NCI-H446 (cell line): ENCODE measurements around the gene FAM216B.
"Not testable (repeated sequence)": the region's sequence is repeated elsewhere in the genome, so short reads cannot be mapped to it uniquely, and the experiment has no call there.

ENCODE experiments used
- DNase-seq, 2 experiments: peaks; one replicate each; lab custom pipeline; 2025; lab: John Stamatoyannopoulos, UW

FAM216B gene

DNA sequence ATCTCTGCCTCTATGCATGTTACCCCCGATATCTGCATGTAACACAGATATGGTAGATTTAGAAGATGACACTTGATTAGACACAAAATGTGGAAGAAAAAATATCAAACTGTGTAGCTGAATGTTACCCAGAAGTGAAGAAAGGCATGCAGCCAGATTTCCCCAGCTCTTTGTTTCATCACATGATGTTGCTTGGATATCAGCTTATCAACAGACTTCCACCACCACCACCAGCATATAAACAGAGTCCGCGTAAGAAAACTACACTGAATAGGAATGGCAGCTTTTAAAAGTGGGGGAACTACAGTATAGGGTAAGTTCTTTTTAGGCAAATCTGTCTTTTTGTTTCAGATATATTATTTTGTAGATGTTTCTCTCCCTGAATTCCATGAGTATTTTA lies at the start of gene FAM216B:
TSS of gene FAM216B (plus strand) at position 233 of the 400 bp plus-strand sequence. CDS start 2,484 bp downstream, outside the sequence.
- no peak for DNase-seq

DNA sequence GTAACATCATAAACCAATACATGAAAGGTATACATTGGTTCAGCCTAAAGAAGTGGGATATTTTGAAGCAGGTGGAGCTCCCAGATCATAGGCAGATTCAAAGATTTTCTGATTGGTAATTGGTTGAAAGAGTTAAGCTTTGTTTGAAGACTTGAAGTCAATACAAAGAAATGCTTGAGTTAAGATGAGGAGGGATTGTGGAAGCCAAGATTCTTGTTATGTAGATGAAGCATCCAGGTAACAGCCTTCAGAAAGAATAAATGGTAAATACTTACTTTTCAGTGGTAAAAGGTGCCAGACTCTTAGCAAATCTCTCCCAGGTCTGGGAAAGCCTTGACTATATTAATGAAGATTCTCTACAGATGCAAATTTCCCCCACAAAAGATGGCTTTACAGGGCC lies 49.3 kb upstream of the FAM216B start:
- no peak for DNase-seq

DNA sequence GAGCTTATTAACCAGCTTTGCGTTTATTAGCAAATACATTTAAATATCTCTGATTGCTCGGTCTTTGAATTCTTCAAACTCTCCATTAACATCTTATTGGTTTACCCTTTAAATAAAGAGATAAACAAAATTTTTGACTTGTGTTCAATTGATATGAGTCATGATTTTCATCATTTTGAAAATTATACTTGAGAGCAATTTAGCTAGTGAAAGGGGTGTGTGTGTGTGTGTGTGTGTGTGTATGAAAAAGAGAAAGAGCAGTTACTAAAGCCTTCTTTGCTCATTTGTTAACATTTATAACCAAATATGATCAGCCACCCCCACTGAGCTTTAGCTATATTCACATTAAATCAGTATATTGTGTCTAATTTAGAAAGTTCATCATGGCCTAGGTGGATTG lies 48.3 kb upstream of the FAM216B start:
- no peak for DNase-seq

GRCh38 chr13:42735010-42735409 lies 46.4 kb upstream of the FAM216B start:
- no peak for DNase-seq

DNA sequence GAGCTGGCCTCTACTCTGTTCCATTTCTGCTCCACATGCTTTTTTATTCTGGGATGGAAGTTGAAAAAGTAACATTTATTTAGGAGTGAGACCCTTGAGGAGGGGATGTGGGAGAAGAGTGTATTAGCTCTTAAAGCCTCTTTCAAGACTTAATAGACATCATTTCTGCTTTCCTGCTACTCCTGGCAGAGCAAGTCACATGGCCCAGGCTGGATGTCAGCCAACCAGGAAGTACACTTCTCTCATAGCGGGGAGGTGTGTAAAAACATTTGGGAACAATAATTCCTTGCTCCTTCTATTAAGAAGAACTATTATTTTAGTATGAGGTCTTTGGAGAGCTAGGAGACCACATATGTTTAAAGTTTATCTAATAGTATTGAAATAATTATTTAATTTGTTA lies 40.6 kb upstream of the FAM216B start:
- peak; percentile 16 to 45 for DNase-seq

DNA sequence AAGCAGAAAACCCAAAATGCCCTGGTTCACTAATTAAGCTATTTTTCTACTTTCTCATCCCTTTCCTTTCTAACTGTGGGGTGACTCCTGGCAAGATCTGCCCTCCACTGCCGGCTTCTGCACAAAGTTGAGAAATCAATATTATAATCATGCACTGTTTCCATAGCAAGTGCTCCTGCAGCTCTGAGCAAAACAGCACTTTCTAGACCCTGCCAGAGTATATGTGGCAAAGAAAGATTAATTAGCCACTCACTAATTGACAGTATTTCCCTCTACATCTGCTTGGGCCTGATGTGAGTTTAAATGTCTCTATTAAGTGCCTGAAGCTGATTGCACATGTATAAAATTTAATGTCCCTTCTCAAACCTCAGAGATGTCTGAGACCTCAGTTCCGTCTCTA lies 39.5 kb upstream of the FAM216B start:
- no peak for DNase-seq

GRCh38 chr13:42745655-42746054 lies 35.7 kb upstream of the FAM216B start:
- DNase-seq: no peak

GRCh38 chr13:42746866-42747265 lies 34.5 kb upstream of the FAM216B start:
- DNase-seq: no peak

- no peak for DNase-seq
Measured at GRCh38 chr13:42747399-42747873, 33.9 kb upstream of the FAM216B start.

- DNase-seq: peak in 1 of 2 experiments; percentile 48
Measured at GRCh38 chr13:42750794-42751193, 30.6 kb upstream of the FAM216B start.

GRCh38 chr13:42751693-42752092 lies 29.7 kb upstream of the FAM216B start:
- DNase-seq: no peak

DNA sequence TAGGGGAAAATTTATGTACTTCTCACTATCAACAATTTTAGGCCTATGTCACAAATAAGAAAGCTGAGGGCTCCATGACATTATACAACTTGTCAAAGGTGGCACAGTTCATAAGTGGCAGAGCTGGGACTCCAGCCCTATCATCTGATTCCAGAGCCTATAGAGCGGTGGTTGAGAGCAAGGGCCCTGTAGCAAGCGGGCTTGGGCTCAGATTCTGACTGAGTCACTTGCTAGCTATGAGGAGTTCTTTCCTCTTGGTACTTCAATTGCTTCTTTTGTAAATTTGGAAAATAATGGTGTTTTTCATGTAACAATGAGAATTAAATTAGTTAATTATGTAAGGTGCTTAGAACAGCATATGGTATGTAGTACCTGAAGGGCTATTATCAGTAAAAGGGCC lies 28.7 kb upstream of the FAM216B start:
- DNase-seq: no peak

DNA sequence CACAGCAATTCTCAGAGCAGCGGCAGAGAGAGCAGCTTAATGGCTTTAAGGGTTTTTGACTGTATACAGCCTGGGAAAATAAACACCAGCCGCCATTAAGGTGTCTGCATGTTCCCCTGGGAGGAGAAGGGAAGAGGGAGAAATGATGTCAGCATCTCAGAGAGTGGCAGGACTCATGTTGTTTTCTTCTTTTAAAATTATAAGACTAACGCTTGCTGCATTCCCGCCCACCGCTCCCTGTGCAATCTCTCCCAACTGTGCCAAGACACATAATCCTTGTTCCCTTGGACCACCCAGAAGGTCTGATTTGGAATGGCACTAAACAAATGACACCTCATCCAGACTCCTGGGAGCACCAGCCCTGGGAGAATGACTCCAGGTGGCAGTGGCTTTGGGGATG lies 27.7 kb upstream of the FAM216B start:
- DNase-seq: no peak

GRCh38 chr13:42754801-42755510 lies 26.4 kb upstream of the FAM216B start:
- DNase-seq: no peak

DNA sequence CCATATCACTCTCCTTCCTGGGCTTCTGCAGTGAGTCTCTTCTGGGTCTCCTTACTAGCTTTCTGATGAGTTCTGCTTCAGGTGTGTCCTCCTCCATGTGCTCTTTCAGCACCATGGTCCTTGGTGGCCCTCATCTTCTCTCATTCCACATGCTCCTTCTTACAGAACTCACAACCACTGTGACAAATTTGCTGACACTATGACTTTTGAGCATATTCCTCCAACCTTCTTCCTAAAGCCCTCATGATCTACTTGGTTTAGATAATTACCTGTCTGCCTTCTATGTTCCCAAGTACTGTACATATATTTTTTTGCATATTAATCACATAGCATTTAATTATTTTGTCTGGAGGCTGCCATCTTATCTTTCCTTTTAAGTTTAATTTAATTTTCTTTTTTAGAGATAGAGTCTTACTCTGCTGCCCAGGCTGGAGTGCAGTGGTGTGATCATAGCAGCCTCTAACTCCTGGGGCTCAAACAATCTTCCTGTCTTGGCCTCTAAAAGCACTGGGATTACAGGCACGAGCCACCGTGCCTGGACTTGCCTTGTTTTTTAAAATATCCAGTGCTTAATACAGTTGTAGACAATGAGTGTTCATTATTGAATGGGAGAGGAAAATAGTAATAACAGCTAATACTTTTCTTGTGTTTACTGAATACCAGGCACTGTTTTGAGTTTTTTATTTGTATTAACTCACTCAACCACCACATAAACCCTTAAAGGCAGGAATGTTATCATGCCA lies 23.5 kb upstream of the FAM216B start:
- no peak for DNase-seq

DNA sequence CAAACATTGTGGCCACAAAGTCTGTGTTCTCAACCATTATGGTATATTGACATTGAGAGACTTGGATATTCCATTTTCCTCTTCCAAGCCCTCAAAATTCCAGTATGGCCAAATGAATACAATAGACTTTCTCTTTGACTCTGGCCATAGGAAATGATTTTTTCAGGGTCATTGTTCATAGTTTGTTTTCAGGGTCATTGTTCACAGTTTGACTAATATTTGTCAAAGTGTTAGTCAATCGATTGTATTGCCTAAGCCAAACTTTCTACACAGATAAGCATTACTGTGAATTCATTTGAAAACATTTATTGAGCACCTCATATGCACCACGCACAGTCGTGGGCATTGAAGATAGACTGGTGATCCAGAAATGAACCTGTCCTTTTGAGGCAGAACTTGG lies 22.9 kb upstream of the FAM216B start:
- DNase-seq: no peak

DNA sequence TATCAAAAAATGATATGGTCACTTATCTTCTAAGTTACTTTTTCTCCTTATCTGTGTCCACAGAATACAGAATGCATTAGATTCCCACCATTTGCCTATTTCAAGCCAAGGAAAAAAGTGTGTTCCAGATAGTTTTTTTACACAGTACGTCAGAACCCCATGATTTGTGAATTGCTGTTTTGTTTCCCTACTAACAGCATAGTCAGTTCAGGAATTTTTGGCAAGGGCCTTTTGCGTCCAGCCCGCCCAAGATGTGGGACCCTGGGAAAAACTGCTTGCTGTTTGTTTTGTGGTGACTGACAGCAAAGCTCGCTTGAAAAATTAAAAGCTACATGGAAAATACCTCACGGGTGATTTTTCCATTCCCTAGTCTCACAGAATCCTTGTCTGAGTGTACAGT lies 20.4 kb upstream of the FAM216B start:
- no peak for DNase-seq

- DNase-seq: no peak
Measured at GRCh38 chr13:42762251-42762650, 19.1 kb upstream of the FAM216B start.

DNA sequence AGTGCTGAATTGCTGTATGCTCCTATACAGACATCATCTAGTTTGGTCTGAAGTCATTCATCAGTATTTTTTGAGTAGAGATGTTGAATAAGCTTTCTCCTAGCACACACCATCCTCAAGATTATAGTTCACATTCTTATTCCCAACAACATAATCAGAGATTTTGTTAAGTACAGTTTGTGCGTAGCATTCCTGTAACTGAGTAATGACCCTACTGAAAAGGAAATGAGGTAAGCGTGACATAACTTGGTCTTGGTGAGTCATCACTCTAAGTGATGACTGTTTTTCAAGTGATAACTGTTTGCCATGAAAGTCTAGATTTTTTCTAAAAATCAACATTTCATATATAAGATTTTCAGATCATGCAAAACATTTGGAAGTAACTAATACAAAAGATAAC lies 18.5 kb upstream of the FAM216B start:
- DNase-seq: no peak

DNA sequence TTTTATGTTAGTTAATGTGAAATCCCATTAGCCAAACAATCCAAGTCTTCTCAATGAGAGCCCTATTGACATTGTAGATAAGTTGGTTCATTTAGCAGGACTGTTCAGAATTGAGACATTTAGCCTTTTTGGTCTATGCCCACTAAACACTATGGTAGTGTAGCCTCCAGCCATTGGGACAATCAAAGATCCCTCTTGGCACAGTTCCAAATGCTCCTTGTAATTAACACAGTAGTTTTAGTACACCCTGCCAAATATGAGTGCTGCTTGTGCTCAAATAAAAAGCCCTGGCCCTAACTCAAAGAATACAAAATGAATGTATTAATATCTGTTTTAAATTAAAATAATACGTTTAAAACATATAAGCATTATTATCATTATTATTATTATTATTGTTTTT lies 15.4 kb upstream of the FAM216B start:
- peak; percentile 30 to 62 for DNase-seq

- DNase-seq: no peak
Measured at GRCh38 chr13:42769650-42770049, 11.7 kb upstream of the FAM216B start.

DNA sequence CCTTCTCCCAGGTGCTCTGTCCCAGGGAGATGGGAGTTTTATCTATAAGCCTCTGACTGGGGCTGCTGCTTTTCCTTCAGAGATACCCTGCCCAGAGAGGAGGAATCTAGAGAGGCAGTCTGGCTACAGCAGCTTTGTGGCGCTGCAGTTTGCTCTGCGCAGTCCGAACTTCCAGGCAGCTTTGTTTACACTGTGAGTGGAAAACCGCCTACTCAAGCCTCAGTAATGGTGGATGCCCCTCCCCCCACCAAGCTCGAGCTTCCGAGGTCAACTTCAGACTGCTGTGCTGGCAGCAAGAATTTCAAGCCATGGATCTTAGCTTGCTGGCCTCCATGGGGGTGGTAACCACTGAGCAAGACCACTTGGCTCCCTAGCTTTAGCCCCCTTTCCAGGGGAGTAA lies 4.8 kb upstream of the FAM216B start:
- not testable (repeated sequence) for DNase-seq

DNA sequence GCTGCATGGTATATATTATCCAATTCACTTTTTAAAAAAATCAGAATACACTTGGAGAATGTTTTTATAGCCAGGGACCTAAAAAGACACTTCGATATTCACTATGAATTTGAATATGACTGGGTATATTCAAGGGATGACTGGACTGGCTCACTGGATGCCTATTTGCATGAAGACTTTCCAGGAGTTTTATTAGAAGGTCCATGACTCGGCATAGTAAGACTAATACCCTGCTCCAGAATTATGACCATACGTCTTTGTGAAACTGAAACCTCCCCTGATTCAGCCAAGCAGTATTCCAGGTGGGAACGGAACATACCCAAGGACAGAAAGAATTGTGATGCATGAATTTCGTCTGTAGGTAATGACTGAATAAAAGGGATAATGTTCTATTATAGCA lies 3.9 kb upstream of the FAM216B start:
- no peak for DNase-seq

GRCh38 chr13:42780044-42780443 lies 1.3 kb upstream of the FAM216B start:
- no peak for DNase-seq
